Activated CD4-positive, alpha-beta T cell treated with anti-CD3 and anti-CD28 coated beads for 1 hour (primary cell): Measurements from ENCODE around the gene PFKL.

Experiments used
- DNase-seq: peaks from one replicate; pipeline ENCODE4 v3.0.0-alpha.2; 2020

PFKL gene

GRCh38 chr21:44366586-44367211 is 66.8 kb downstream of the PFKL start:
- DNase-seq: no peak

DNA sequence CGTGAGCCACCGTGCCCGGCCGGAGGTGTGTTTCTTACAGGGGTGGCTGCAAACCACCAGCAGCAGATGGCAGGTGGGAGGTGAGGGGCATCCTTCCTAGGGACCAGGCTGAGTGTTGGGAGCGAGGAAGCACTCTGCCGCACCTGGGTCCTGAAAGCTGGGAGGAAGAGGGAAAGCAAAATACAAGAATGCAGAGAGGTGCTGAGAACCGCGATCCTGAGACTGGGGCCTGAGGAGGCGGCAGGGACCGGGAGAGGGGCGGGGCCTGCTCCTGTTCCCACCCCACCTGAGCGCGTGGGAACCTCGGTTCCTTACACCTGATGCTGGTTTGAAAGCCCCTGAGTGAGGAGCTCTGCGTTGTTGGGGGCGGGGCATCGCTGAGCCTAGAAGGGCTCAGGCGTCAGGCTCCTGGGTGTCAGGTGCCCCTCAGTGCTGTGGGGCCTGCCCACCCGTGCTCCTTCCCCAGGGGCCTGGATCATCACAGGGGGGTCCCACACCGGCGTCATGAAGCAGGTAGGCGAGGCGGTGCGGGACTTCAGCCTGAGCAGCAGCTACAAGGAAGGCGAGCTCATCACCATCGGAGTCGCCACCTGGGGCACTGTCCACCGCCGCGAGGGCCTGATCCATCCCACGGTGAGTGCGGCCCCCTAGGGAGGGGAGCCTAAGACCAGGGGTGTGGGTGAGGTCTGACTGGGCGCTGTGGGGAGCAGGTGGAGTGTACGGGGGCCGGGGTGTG is 69.0 kb downstream of the PFKL start:
- DNase-seq: no peak

GRCh38 chr21:44370027-44370735 is 70.3 kb downstream of the PFKL start:
- no peak for DNase-seq

- DNase-seq: no peak
Measured at GRCh38 chr21:44370786-44371410, 71.0 kb downstream of the PFKL start.

- DNase-seq: no peak
Measured at GRCh38 chr21:44371596-44371995, 71.7 kb downstream of the PFKL start.

DNA sequence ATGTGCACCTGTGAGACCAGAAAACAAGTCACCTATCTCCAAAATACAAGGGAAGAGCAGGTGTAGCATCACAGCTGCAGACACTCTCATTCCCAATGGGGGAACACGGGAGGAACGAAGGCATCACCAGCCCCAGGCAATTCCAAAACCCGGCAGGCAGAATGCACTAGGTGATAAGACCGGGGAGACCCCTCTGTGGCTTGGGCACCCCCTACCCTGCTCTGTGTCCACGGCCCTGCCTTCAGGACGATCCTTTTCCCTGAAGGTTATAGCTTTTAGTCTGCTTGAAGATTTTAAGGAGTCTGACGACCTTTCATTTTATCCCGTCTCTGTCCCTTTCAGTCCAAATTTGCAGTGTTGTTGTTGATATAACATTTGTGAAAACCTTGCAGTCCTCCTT is 72.8 kb downstream of the PFKL start:
- DNase-seq: no peak

GRCh38 chr21:44374601-44375280 is 74.9 kb downstream of the PFKL start:
- DNase-seq: no peak

DNA sequence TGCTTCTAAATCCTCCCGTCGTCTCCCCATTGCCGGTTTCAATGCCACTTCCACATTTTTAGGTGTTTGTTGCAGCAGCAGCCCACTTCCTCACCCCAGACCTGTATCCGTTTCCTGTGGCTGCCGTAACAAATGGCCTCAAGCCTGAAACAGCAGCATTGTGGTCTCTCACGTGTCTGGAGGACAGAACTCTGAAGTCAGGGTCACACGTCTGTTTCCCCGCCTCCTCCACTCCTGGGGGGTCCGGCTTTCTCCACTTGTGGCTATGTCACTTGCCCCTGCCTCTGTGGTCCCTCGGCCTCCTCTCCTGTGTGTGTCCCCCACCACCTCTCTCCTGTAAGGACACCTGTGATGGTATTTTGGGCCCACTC is 75.4 kb downstream of the PFKL start:
- DNase-seq: no peak

- no peak for DNase-seq
Measured at GRCh38 chr21:44375761-44376241, 75.9 kb downstream of the PFKL start.

DNA sequence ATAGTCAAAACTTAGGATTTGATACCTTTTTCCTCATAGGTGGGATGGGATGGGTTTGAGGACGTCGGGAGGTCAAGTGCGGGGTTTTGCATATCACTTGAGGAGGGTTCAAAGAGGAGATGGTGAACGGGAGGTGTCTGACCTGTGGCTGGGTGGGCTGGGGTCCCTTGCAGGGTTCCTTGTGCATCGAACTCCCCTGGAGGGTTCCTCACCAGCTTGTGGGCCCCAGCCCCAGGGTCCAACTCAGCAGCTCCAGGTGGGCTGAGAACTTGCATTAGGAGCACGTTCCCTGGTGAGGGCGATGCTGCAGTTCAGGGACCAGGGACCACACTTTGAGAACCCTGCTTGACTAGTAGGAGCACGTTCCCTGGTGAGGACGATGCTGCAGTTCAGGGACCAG is 76.8 kb downstream of the PFKL start:
- no peak for DNase-seq
